HEK293T (cell line): ENCODE data around the gene SIGLEC11.

Experiments
- CTCF ChIA-PET: fragments of 350-600 bp; formaldehyde crosslinking; extraction: SDS; loops from one replicate; lab custom pipeline; 2021; ENCODE audit warnings: antibody characterized with exemption, inconsistent platforms; lab: Yijun Ruan, JAX
- POLR2A ChIA-PET: fragments of 350-600 bp; formaldehyde crosslinking; extraction: SDS; loops from one replicate; lab custom pipeline; 2020; ENCODE audit warnings: antibody characterized with exemption, inconsistent platforms; lab: Yijun Ruan, JAX
- DNase-seq: peaks from one replicate; pipeline ENCODE4 v3.0.0; 2012; ENCODE audit warnings: mixed read lengths; ENCODE audit errors: extremely low spot score
- ARNT ChIP-seq: fragments of 450-650 bp; IDR thresholded peaks from 2 replicates; pipeline ENCODE4 v1.6.1; 2017; ENCODE audit warnings: mild to moderate bottlenecking
- BHLHE40 ChIP-seq: fragments of 450-650 bp; IDR thresholded peaks from 2 replicates; pipeline ENCODE4 v1.6.1; 2016; ENCODE audit warnings: mild to moderate bottlenecking, moderate library complexity, borderline replicate concordance
- CTBP1 ChIP-seq: fragments of 450-650 bp; IDR thresholded peaks from 2 replicates; pipeline ENCODE4 v1.6.1; 2016; ENCODE audit warnings: borderline replicate concordance
- ELF4 ChIP-seq: fragments of 450-650 bp; IDR thresholded peaks from 2 replicates; pipeline ENCODE4 v1.6.1; 2017; ENCODE audit warnings: antibody characterized with exemption
- FOXA1 ChIP-seq: fragments of 450-650 bp; IDR thresholded peaks from 2 replicates; pipeline ENCODE4 v1.6.1; 2016; ENCODE audit warnings: mild to moderate bottlenecking
- FOXK2 ChIP-seq: fragments of 450-650 bp; IDR thresholded peaks from 2 replicates; pipeline ENCODE4 v1.6.1; 2016; ENCODE audit warnings: mild to moderate bottlenecking
- FOXM1 ChIP-seq: fragments of 450-650 bp; IDR thresholded peaks from 2 replicates; pipeline ENCODE4 v1.6.1; 2017; ENCODE audit warnings: mild to moderate bottlenecking, borderline replicate concordance
- HDGF ChIP-seq: fragments of 450-650 bp; IDR thresholded peaks from 2 replicates; pipeline ENCODE4 v1.6.1; 2017; ENCODE audit warnings: antibody characterized with exemption, borderline replicate concordance
- L3MBTL2 ChIP-seq: fragments of 450-650 bp; conservative IDR thresholded peaks from 2 replicates; pipeline ENCODE4 v1.6.1; 2016; ENCODE audit warnings: mild to moderate bottlenecking
- LEF1 ChIP-seq: fragments of 450-650 bp; IDR thresholded peaks from 2 replicates; pipeline ENCODE4 v1.6.1; 2017; ENCODE audit warnings: mild to moderate bottlenecking, borderline replicate concordance
- NFRKB ChIP-seq: fragments of 450-650 bp; IDR thresholded peaks from 2 replicates; pipeline ENCODE4 v1.6.1; 2016; ENCODE audit warnings: mild to moderate bottlenecking, moderate library complexity
- PKNOX1 ChIP-seq: fragments of 450-650 bp; IDR thresholded peaks from 2 replicates; pipeline ENCODE4 v1.6.1; 2016
- SP1 ChIP-seq: fragments of 450-650 bp; IDR thresholded peaks from 2 replicates; pipeline ENCODE4 v1.6.1; 2017
- SUZ12 ChIP-seq: fragments of 450-650 bp; IDR thresholded peaks from 2 replicates; pipeline ENCODE4 v1.6.1; 2016; ENCODE audit warnings: mild to moderate bottlenecking
- TARDBP ChIP-seq: fragments of 450-650 bp; IDR thresholded peaks from 2 replicates; pipeline ENCODE4 v1.6.1; 2016
- ZNF384 ChIP-seq: fragments of 450-650 bp; IDR thresholded peaks from 2 replicates; pipeline ENCODE4 v1.6.1; 2016

SIGLEC11 gene

GRCh38 chr19:50003254-50003788 lies 42.3 kb upstream of the SIGLEC11 start:
- TF ChIP-seq HDGF (no peak), ELF4 (no peak), SUZ12 (no peak), FOXM1 (no peak), SP1 (no peak), FOXA1 (no peak), PKNOX1 (no peak), BHLHE40 (no peak), TARDBP (no peak), CTBP1 (no peak), ZNF384 (no peak), FOXK2 (no peak), L3MBTL2 (no peak), LEF1 (no peak), ARNT (no peak), NFRKB (no peak)
- CTCF ChIA-PET, result no interaction called here
- POLR2A ChIA-PET, result interaction anchor here (1.4 to 1.7 kb wide), 2 partner anchors 10 to 12 kb away, joined by 4 read pairs; no protein-coding TSS in a partner anchor
- no peak for DNase-seq

- TF ChIP-seq CTBP1 (no peak), HDGF (no peak), L3MBTL2 (no peak), ELF4 (no peak), FOXM1 (no peak)
- ChIA-PET POLR2A (interaction anchor here (1.0 to 1.7 kb wide), 4 partner anchors 9 to 74 kb away, joined by 3 to 4 read pairs (median 4); partner anchors contain the start of genes ATF5, NUP62 and ZNF473), CTCF (interaction anchor here (0.8 kb wide), 1 partner anchor 44 kb away, joined by 4 read pairs; no protein-coding TSS in a partner anchor)
- DNase-seq, result no peak
These were observed 41.5 kb upstream of the SIGLEC11 start for GRCh38 chr19:50002386-50002960.

DNA sequence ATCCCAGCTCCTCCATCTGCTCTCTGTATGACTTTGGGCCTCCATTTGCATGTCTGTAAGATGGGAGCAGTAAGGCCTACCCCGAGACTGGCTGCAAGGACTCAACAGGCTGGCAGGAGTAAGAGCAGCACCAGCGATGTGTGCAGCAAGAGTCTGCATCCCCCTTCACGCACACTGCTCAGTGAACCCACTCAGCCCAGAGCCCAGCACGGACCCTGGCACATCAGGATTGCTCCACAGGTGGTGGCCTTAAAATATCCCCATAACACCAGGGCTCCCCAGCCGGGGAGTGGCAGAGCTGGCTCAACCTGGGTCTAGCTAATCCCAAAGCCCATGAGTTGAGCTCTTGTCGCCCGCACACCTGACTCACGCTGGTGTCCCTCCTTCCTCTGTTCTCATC lies 40.8 kb upstream of the SIGLEC11 start:
- DNase-seq, result no peak
- ChIA-PET POLR2A (interaction anchor here (1.0 kb wide), 2 partner anchors 24 to 73 kb away, joined by 3 read pairs; partner anchors contain the start of genes ATF5, NUP62 and ZNF473), CTCF (interaction anchor here (0.8 kb wide), 1 partner anchor 45 kb away, joined by 4 read pairs; no protein-coding TSS in a partner anchor)
- TF ChIP-seq BHLHE40 (no peak), ELF4 (no peak), TARDBP (no peak)

DNA sequence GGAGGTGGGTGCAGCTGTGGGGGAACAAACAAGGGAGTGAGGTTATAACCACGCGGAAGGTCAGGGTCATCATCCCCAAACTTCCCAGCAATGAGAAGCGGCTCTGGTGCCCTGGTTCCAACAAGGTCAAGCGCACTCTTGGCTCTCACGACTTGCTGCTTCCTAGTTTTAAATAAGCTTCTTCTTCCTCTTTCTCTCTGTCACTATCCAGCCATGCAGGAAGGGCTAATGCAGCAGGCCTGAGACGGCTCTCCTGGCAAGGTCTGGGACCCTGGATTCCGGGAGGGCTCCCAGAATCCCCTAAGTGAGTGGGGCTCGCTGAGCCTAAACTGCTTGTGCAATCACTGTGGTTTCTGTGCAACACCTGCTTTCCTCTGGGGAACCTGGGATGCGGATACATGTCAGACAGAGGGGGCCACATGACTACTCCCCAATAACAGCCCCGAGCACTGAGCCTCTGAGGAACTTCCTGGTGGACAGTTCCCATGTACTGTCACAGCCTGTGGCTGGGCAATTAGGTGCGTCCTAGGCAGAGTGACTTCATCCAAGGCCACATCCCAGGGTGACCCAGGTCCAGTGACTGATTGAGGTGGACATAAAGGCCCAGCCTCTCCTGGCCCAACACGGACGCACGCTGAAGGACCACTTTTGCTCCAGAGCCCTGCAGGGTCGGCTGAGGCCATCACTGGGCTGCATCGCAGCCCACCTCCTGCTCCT lies 40.0 kb upstream of the SIGLEC11 start:
- CTCF ChIA-PET, result no interaction called here
- no peak for DNase-seq
- TF ChIP-seq FOXM1 (no peak), ARNT (no peak), SUZ12 (no peak), CTBP1 (no peak), L3MBTL2 (no peak)
- POLR2A ChIA-PET, result no interaction called here

DNA sequence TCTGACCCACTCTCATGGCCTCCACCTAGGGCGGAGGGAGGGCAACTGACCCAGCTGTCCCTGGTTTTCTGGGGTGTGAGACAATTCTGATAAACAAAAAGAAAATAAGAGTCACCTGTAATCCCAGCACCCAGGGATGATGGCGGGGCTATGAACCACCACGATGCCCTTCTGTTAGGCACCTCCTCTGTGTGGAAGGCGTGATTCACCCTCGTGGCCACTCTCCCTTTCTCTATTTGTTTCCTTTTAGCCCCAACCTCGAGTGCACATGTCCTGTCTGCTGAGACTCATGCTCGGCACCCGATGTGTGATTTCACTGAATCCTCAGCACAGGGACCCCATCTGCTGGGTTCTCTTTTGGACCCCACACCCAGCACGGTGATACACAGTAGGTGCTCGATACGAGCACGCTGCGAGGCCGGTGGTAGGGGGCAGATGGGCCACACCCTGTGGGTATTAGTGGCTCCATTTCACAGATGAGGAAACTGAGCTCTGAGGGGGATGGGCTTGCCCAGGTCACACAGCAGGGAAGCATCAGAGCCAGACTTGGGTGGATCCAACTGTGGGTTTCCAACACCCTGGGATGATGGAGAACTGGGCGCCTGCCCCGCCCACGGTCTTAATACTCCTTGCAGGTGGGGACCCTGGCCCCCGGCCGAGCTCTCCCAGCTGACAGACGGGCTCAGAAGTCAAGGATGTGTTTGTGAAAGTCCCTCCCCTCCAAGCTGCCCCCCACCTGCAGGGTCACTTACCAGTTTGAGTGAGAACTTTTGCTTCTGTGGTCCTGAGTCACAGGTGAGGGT lies 39.3 kb upstream of the SIGLEC11 start:
- TF ChIP-seq PKNOX1 (no peak), ELF4 (no peak), TARDBP (no peak), SUZ12 (no peak), L3MBTL2 (no peak), ZNF384 (no peak)
- DNase-seq, result no peak
- ChIA-PET POLR2A (no interaction called here), CTCF (no interaction called here)

DNA sequence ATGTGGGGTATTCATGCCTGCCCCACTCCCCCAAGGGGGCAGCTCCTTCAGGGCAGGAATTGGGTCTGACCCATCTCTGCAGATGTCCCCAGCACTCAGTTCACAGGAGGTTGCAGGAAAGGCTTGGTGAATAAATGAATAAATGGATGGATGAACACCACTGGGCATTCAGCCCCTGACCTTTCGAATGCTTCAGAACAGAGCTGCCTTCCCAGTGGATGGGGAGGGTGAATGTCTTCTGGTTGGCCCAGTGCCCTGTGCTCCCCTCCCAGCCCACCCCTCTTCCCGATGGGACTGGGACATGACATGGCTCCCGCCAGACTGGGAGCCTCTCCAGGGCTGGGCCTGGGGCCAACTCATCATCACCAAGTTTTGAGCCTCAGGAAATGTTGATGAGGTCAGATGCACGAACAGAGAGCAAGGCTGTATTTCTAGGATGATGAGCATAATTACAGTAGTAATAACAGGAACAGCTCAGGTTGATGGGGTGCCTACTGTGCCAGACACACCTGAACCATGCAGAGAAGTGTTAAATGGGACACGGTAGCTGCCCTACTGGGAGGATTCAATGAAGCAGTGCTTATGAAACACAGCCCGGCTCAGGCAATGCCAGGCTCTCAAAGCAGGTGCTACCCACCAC lies 38.5 kb upstream of the SIGLEC11 start:
- DNase-seq, result no peak
- TF ChIP-seq BHLHE40, result no peak
- no peak for TF ChIP-seq ZNF384
- no peak for TF ChIP-seq LEF1
- TF ChIP-seq L3MBTL2, result no peak
- no peak for TF ChIP-seq NFRKB
- no peak for TF ChIP-seq ELF4
- no peak for TF ChIP-seq TARDBP
- TF ChIP-seq FOXA1, result no peak
- TF ChIP-seq HDGF, result no peak
- TF ChIP-seq ARNT, result no peak
- TF ChIP-seq FOXK2, result no peak
- TF ChIP-seq SP1, result no peak
- TF ChIP-seq CTBP1, result no peak
- no peak for TF ChIP-seq PKNOX1
- no peak for TF ChIP-seq FOXM1
- no peak for TF ChIP-seq SUZ12
- ChIA-PET CTCF (no interaction called here), POLR2A (no interaction called here)
